ENCODE measurements around the gene PDIA2. TPM values are rescaled to one million over a fixed set of nuclear protein-coding genes. Genes with fewer than 3 reads are reported as not detected.
A peak's percentile ranks its signal among the peaks of the same experiment; 100 is the strongest.

PDIA2 gene
- total and polyA plus RNA-seq, 10 of the 15 experiments (the other 5 are each of a cell fraction or from before 2014, with no cell fraction given), result 0.11 to 0.36 TPM; not detected in 8

DNA sequence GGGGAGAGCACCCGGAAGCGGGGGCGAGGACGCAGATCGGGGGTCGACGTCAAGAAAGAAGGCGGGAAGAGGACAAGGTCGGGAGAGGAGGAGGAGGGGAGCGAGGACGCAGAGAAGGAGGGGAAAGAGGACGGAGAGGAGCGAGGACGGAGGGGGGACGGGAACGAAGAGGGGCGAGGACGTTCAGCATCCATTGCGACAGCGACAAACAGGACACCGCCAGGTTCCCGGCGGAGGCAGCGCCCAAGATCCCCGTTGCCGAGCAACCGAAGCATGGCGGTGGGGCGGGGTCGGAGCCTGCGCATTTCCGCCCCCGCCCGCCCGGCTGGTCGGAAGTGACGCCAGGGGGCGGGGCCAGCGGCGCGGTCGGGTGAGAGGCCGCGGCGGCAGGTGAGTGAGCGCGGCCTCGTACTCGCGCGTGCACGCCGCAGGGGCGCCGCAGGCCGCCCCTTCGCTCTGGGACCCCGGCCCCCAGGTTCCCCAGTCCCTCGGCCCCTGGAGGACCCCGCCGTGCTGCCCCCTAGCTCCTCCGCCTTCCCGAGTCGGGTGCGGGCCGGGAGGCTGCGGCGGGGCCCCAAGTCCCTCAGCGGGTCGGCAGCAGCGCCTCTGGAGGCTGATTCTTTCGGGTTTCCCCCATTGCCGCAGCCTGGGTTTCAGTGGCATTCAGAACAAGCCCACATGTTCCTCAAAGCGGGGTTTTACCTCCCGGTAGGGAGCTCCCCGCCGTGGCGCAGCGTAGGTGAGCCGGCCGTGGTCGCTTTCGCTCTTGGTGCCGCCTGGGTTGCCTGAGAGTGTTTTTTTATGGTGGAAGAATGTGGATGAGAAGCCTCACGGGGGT is 48.3 kb upstream of the PDIA2 start, which contains the start of gene FAM234A (continued):
- TF ChIP-seq, protein P1, sequence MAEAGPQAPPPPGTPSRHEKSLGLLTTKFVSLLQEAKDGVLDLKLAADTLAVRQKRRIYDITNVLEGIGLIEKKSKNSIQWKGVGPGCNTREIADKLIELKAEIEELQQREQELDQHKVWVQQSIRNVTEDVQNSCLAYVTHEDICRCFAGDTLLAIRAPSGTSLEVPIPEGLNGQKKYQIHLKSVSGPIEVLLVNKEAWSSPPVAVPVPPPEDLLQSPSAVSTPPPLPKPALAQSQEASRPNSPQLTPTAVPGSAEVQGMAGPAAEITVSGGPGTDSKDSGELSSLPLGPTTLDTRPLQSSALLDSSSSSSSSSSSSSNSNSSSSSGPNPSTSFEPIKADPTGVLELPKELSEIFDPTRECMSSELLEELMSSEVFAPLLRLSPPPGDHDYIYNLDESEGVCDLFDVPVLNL (IDR thresholded peaks at IDR 0.05; ENCODE audit: low read depth, low read length), result no peak
- TF ChIP-seq TAF1 (IDR thresholded peaks at IDR 0.05; ENCODE audit: borderline replicate concordance, low read depth, low read length) (peak; percentile 38; the same call in 1 of the 2 replicates), STAT1 (conservative IDR thresholded peaks at IDR 0.05) (no peak; the same call in 1 of the 2 replicates), BMI1 (IDR thresholded peaks at IDR 0.05; ENCODE audit: borderline replicate concordance) (peak; percentile 91), JUND (IDR thresholded peaks at IDR 0.05; ENCODE audit: low read depth, low read length) (no peak), NFYA (IDR thresholded peaks at IDR 0.05; ENCODE audit: borderline replicate concordance, low read depth, low read length) (no peak), NR2C1 (IDR thresholded peaks at IDR 0.05) (peak; percentile 70), TCF7 (IDR thresholded peaks at IDR 0.05; ENCODE audit: borderline replicate concordance) (no peak), ZNF622 (IDR thresholded peaks at IDR 0.05) (no peak), IRF4 (IDR thresholded peaks at IDR 0.05; ENCODE audit: low read depth, low read length) (no peak), CBFB (IDR thresholded peaks at IDR 0.05; ENCODE audit: low read depth) (peak; percentile 69; the same call in 1 of the 2 replicates), RAD21 (IDR thresholded peaks at IDR 0.05; ENCODE audit: insufficient read depth, low read depth, low read length) (0 out of 2 replicates have a peak, but pooled peaks have one; percentile 16), EP300 (IDR thresholded peaks at IDR 0.05; ENCODE audit: borderline replicate concordance in 1 of 2, control insufficient read depth in 1 of 2, low read depth in 2 of 2, low read length in 2 of 2) (0 out of 4 replicates have a peak, but pooled peaks of 1 of the 2 experiments have one; percentile 14), ASH2L (IDR thresholded peaks at IDR 0.05; ENCODE audit: borderline replicate concordance, low read depth) (no peak)
- TF ChIP-seq, protein P2, sequence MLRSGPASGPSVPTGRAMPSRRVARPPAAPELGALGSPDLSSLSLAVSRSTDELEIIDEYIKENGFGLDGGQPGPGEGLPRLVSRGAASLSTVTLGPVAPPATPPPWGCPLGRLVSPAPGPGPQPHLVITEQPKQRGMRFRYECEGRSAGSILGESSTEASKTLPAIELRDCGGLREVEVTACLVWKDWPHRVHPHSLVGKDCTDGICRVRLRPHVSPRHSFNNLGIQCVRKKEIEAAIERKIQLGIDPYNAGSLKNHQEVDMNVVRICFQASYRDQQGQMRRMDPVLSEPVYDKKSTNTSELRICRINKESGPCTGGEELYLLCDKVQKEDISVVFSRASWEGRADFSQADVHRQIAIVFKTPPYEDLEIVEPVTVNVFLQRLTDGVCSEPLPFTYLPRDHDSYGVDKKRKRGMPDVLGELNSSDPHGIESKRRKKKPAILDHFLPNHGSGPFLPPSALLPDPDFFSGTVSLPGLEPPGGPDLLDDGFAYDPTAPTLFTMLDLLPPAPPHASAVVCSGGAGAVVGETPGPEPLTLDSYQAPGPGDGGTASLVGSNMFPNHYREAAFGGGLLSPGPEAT (IDR thresholded peaks at IDR 0.05; ENCODE audit: low read depth), result peak; percentile 43; the same call in 1 of the 2 replicates
- TF ChIP-seq, protein P3, sequence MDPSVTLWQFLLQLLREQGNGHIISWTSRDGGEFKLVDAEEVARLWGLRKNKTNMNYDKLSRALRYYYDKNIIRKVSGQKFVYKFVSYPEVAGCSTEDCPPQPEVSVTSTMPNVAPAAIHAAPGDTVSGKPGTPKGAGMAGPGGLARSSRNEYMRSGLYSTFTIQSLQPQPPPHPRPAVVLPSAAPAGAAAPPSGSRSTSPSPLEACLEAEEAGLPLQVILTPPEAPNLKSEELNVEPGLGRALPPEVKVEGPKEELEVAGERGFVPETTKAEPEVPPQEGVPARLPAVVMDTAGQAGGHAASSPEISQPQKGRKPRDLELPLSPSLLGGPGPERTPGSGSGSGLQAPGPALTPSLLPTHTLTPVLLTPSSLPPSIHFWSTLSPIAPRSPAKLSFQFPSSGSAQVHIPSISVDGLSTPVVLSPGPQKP (IDR thresholded peaks at IDR 0.05; ENCODE audit: low read depth, low read length), result peak; percentile 41
- TF ChIP-seq, protein P4, sequence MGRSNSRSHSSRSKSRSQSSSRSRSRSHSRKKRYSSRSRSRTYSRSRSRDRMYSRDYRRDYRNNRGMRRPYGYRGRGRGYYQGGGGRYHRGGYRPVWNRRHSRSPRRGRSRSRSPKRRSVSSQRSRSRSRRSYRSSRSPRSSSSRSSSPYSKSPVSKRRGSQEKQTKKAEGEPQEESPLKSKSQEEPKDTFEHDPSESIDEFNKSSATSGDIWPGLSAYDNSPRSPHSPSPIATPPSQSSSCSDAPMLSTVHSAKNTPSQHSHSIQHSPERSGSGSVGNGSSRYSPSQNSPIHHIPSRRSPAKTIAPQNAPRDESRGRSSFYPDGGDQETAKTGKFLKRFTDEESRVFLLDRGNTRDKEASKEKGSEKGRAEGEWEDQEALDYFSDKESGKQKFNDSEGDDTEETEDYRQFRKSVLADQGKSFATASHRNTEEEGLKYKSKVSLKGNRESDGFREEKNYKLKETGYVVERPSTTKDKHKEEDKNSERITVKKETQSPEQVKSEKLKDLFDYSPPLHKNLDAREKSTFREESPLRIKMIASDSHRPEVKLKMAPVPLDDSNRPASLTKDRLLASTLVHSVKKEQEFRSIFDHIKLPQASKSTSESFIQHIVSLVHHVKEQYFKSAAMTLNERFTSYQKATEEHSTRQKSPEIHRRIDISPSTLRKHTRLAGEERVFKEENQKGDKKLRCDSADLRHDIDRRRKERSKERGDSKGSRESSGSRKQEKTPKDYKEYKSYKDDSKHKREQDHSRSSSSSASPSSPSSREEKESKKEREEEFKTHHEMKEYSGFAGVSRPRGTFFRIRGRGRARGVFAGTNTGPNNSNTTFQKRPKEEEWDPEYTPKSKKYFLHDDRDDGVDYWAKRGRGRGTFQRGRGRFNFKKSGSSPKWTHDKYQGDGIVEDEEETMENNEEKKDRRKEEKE (IDR thresholded peaks at IDR 0.05), result no peak
